Measurements from ENCODE around the gene BBC3. TPM values are rescaled to one million over a fixed set of nuclear protein-coding genes. Genes with fewer than 3 reads are reported as not detected.

Gene BBC3
- polyA plus RNA-seq, 1 donor from 2014 or later, result 15.6 TPM

GRCh38 chr19:47272448-47273312 is 41.7 kb upstream of the BBC3 start:
- H2AFZ ChIP-seq (ENCODE audit: low read depth, low read length), result peak overlapping the region; percentile 80

GRCh38 chr19:47271949-47272348 is 41.0 kb upstream of the BBC3 start:
- Histone ChIP-seq H3K27me3 (ENCODE audit: insufficient read depth, low read depth, low read length) (no peaks in the 10 kb centered on the region), H3K36me3 (ENCODE audit: insufficient read depth, low read length) (no peaks in the 10 kb centered on the region), H3K79me2 (replicated peaks; ENCODE audit: insufficient read depth, low read length) (no peaks in the 10 kb centered on the region), H4K20me1 (ENCODE audit: insufficient read depth) (no peaks in the 10 kb centered on the region), H3K9me2 (ENCODE audit: insufficient read depth, low read length) (no peaks in the 10 kb centered on the region), H3K4me2 (ENCODE audit: low read length) (no peak overlapping the region), H2AFZ (ENCODE audit: low read depth, low read length) (no peak overlapping the region), H3K9ac (ENCODE audit: low read length) (no peak overlapping the region), H3K27ac (ENCODE audit: low read length) (no peak overlapping the region), H3K4me3 (ENCODE audit: low read length) (no peak overlapping the region), H3K9me3 (ENCODE audit: low read length) (no peaks in the 10 kb centered on the region), H3F3A (ENCODE audit: insufficient read depth, low read length, poor library complexity, severe bottlenecking) (no peaks in the 10 kb centered on the region)
- no peak for TF ChIP-seq REST (IDR thresholded peaks at IDR 0.05; ENCODE audit: borderline replicate concordance)
- TF ChIP-seq EZH2 (IDR thresholded peaks at IDR 0.05; ENCODE audit: borderline replicate concordance, insufficient read depth, low read length, poor library complexity, severe bottlenecking), result no peak
- TF ChIP-seq CTCF (IDR thresholded peaks at IDR 0.05; ENCODE audit: poor library complexity, severe bottlenecking), result no peak
- no peak for TF ChIP-seq EP300 (conservative IDR thresholded peaks at IDR 0.05; ENCODE audit: poor library complexity, severe bottlenecking)

More at GRCh38 chr19:47272448-47273312, 41.7 kb upstream of the BBC3 start:
- Histone ChIP-seq H3K9ac (ENCODE audit: low read length) (peak overlapping the region; percentile 85), H3K36me3 (ENCODE audit: insufficient read depth, low read length) (no peaks in the 10 kb centered on the region), H3K4me2 (ENCODE audit: low read length) (peak overlapping the region; percentile 13), H3K4me3 (ENCODE audit: low read length) (peak overlapping the region; percentile 72), H3F3A (ENCODE audit: insufficient read depth, low read length, poor library complexity, severe bottlenecking) (no peaks in the 10 kb centered on the region), H3K79me2 (replicated peaks; ENCODE audit: insufficient read depth, low read length) (no peaks in the 10 kb centered on the region), H3K9me3 (ENCODE audit: low read length) (no peaks in the 10 kb centered on the region), H4K20me1 (ENCODE audit: insufficient read depth) (no peaks in the 10 kb centered on the region), H3K27me3 (ENCODE audit: insufficient read depth, low read depth, low read length) (no peaks in the 10 kb centered on the region), H3K9me2 (ENCODE audit: insufficient read depth, low read length) (no peaks in the 10 kb centered on the region), H3K27ac (ENCODE audit: low read length) (peak overlapping the region; percentile 92)
- no peak for TF ChIP-seq RAD21 (conservative IDR thresholded peaks at IDR 0.05)
- TF ChIP-seq EP300 (conservative IDR thresholded peaks at IDR 0.05; ENCODE audit: poor library complexity, severe bottlenecking), result no peak

GRCh38 chr19:47270408-47270807 is 39.4 kb upstream of the BBC3 start:
- Histone ChIP-seq H3K27ac (ENCODE audit: low read length) (no peak overlapping the region), H3K9me2 (ENCODE audit: insufficient read depth, low read length) (no peaks in the 10 kb centered on the region), H3K79me2 (replicated peaks; ENCODE audit: insufficient read depth, low read length) (no peaks in the 10 kb centered on the region), H3K36me3 (ENCODE audit: insufficient read depth, low read length) (no peaks in the 10 kb centered on the region), H2AFZ (ENCODE audit: low read depth, low read length) (no peak overlapping the region), H3K27me3 (ENCODE audit: insufficient read depth, low read depth, low read length) (no peaks in the 10 kb centered on the region), H3K4me3 (ENCODE audit: low read length) (no peak overlapping the region), H3K9me3 (ENCODE audit: low read length) (no peaks in the 10 kb centered on the region), H4K20me1 (ENCODE audit: insufficient read depth) (no peaks in the 10 kb centered on the region), H3K4me2 (ENCODE audit: low read length) (no peak overlapping the region), H3K9ac (ENCODE audit: low read length) (no peak overlapping the region), H3F3A (ENCODE audit: insufficient read depth, low read length, poor library complexity, severe bottlenecking) (no peaks in the 10 kb centered on the region)
- TF ChIP-seq POLR2AphosphoS5 (IDR thresholded peaks at IDR 0.05), result no peak
- TF ChIP-seq SMC3 (conservative IDR thresholded peaks at IDR 0.05; ENCODE audit: poor library complexity), result no peak
- TF ChIP-seq MXI1 (conservative IDR thresholded peaks at IDR 0.05; ENCODE audit: poor library complexity, severe bottlenecking), result no peak
- TF ChIP-seq EP300 (conservative IDR thresholded peaks at IDR 0.05; ENCODE audit: poor library complexity, severe bottlenecking), result no peak
- no peak for TF ChIP-seq CTCF (IDR thresholded peaks at IDR 0.05; ENCODE audit: poor library complexity, severe bottlenecking)
- TF ChIP-seq TAF1 (IDR thresholded peaks at IDR 0.05; ENCODE audit: low read depth), result no peak
- TF ChIP-seq REST (IDR thresholded peaks at IDR 0.05; ENCODE audit: borderline replicate concordance), result no peak
- no peak for TF ChIP-seq EZH2 (IDR thresholded peaks at IDR 0.05; ENCODE audit: borderline replicate concordance, insufficient read depth, low read length, poor library complexity, severe bottlenecking)
- TF ChIP-seq RAD21 (conservative IDR thresholded peaks at IDR 0.05), result no peak

All from neural cell (in vitro differentiated cells).